HG02798 (cell line): ENCODE measurements around the gene NOX5.

Source experiments
- ATAC-seq: cut with Tn5 transposase; IDR thresholded peaks from one replicate; pipeline ENCODE4 v1.9.1; 2021; ENCODE audit warnings: mild to moderate bottlenecking; ENCODE audit not compliant: unreplicated experiment, poor library complexity

Gene NOX5

GRCh38 chr15:69075440-69075839 lies 60.9 kb downstream of the NOX5 start:
- ATAC-seq = no peak

DNA sequence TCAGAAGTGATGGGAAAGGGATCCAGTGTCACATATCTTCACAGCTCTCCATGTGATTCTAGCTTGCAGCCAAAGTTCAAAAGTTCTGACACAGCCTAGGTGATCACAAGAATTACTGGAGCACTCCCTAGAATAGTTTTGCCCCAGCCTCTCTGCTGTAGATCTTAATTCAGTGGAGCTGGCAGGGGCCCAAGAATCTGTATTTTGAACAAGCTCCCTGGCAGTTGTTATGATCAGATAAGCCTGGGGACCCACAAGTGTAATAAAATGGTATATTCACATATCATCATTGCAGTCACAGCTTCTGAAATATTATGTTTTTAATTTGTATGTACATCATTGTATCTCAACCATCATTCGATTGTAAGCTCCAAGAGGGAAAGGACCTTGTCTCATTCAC lies 62.3 kb downstream of the NOX5 start:
- no peak for ATAC-seq

DNA sequence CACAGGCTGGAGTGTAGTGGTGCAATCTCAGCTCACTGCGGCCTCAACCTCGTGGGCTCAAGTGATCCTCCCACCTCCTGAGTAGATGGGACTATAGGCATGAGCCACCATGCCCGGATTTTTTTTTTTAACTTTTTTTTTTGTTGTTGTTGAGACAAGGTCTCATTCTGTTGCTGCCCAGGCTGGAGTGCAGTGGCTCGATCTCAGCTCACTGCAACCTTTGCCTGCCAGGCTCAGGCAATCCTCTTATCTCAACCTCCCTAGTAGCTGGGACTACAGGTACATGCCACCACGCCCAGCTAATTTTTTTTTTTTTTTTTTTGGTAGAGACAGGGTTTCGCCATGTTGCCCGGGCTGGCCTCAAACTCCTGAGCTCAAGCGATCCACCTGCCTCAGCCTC lies 64.1 kb downstream of the NOX5 start:
- no peak for ATAC-seq

- no peak for ATAC-seq
Measured at GRCh38 chr15:69080295-69081248, 66.1 kb downstream of the NOX5 start.

DNA sequence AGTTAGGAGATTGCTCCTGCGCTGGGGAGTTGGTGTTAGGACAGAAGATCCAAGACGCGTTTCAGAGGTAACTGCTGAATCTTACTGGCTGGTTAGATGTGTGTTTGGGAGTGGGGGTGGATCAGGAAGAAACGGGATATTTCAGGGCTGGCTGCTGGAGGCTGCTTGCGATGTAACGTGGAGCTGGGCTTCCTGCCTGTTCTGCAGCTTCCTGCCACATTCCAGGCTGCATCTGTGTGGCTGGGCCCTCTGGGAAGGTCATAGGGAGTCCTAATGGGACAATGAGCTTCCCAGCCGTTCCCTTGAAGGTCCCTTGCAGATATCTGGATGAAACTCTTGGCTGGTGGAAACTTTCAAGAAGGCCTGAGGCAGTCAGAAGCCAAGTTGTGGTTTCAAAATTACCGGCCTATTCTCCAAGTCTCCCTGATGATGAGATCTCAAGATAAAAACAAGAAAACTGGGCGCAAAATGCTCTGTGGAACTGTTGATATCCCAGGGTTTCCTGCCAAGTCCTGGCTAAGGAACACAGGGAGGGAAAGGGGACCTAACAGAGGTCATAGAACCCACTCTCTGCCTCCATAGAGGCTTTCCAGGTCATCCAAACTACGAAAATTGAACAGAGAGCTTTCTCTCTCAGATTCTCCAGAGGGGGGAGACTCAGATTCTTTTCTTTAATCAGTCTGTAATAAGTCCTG lies 67.0 kb downstream of the NOX5 start:
- ATAC-seq = no peak

- ATAC-seq = no peak
Measured at GRCh38 chr15:69082021-69082502, 67.6 kb downstream of the NOX5 start.

GRCh38 chr15:69082554-69082953 lies 68.1 kb downstream of the NOX5 start:
- ATAC-seq = no peak

DNA sequence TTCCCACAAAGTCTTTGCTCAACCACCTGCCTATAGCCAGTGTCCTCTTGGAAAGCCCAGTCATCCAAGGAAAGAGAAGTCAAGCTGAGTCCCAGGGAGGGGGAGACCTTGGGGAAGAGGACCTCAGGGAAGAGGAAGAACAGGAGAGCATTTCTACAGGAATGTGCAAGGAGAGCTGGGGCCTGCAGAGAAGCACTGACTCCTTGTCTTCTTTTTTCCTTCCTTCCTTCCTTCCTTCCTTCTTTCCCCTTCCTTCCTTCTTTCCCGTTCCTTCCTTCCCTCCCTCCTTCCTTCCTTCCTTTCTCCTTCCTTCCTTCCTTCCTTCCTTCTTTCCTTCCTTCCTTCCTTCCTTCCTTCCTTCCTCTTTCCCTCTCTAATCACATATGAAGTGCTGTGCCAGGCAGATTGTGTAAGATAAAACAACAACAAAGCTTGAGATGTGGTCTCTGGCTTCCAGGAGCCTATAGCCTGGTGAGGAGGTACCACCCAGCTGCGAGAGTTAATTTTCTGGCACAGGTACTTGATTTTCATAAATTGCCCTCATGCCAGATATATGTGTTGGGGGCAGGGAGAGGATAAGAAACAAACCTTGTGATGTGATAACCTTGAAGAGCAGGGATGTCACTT lies 70.0 kb downstream of the NOX5 start:
- ATAC-seq = no peak

DNA sequence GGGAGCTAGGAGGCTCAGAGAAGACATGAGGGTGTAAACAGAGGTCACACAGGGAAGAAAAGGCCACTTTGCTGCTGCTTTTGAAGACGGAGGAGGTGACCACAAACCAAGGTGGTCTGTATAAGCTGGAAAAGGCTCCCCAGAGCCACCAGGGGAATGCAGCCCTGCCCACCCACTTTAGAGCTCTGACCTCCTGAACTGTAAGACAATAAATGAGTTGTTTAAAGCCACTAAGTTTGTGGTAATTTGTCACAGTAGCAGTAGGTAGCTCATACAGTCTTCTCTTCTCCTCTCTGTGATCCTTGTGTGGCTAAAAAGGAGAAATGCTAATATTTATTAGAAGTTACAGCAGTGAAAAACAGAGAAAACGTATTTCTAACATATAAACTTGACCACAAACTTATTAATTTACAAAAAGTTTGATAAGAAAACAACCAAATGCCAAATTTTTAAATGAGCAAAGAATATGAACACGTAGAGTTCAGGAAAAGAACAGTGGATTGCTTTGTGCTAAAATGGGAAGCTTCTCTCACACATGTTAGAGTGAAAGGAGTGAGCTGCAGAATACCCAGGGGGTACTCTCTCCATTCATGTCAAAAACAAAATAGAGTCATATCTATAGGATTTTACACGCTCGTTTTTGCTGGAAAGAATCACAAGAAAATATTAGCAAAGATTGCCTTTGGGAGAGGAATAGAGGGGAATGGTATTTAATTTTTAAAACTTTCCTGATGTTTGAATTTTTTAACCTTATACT lies 71.0 kb downstream of the NOX5 start:
- no peak for ATAC-seq

GRCh38 chr15:69086427-69087204 lies 72.1 kb downstream of the NOX5 start:
- no peak for ATAC-seq

DNA sequence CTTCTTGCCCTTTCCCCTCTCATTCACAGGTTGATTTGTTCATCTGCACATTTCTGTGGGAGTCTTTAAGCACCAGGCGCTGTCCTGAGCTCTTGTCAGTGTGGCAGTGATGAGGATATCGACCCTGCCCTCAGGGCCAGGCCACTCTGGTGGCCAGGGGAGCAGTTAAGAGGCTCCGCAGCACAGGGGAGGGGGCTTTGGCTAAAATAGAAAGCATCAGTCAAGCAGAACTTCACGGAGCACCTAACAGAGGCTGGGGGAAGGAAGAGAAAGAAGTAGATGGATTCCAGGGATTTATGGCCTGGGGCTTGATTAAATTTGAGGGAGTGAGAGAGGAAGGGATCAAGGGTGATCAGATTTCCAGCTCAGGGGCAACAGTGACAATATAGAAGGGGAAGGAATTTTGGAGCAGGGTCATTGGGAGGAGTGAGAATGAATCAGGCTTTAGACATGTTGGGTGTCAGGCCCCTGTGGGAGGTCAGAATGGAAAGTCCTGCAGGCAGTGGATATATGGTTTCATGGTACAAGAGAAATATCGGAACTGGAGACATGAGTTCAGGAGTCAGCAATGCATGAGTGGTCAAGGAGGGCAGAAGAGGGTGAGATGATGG lies 73.0 kb downstream of the NOX5 start:
- ATAC-seq = no peak

- ATAC-seq = no peak
Measured at GRCh38 chr15:69088300-69088965, 73.9 kb downstream of the NOX5 start.

DNA sequence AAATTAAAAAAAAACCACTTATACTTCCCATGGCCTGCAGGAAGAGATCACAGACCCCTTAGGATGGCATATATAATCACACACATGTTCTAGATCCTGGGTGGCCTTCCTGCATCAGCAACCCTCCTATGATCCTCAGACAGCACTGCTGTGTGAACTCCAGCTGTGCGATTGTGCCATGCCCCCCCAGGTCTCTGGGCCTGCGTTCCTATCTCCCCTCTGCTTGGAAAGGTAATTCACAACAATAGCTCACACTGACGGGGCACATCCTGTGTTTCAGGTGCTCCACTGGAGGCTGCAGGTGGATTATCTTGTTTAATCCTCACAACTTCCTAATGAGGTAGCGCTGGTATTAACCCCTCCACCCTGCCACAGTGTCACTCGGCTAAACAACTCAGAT lies 74.8 kb downstream of the NOX5 start:
- ATAC-seq = no peak

- ATAC-seq = no peak
Measured at GRCh38 chr15:69090197-69090948, 75.9 kb downstream of the NOX5 start.

GRCh38 chr15:69091654-69092053 lies 77.2 kb downstream of the NOX5 start:
- ATAC-seq = no peak

DNA sequence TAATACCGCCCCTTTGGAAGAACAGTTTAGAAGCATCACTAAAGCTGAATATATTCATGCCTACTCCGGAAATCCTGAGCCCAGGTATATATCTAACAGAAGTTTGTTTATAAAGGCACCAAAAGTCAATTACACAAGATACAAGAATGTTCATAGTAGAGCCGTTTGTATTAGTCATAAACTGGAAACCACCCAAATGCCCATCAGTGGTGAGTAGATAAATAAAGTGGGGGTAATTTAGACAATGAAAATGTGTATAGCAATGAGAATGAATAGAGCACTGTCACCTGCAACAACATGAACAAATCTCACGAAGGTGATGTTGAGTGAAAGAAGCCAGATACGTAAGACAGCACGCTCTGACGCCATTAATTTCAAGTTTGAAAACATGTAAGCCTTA lies 77.7 kb downstream of the NOX5 start:
- no peak for ATAC-seq

- ATAC-seq = no peak
Measured at GRCh38 chr15:69093127-69093526, 78.6 kb downstream of the NOX5 start.

- no peak for ATAC-seq
Measured at GRCh38 chr15:69093614-69094013, 79.1 kb downstream of the NOX5 start.
